GM12878 (cell line): ENCODE measurements around the gene RAB2B. TPM values are rescaled to one million over a fixed set of nuclear protein-coding genes. Genes with fewer than 3 reads are reported as not detected.

Source experiments
- ATAC-seq: fragments of 200-7000 bp; cut with Tn5 transposase; 3 replicates; pipeline ENCODE4 v1.9.1; 2020; ENCODE audit warnings: mild to moderate bottlenecking, moderate library complexity
- BruUV-seq: library from RNA; stranded (reverse); fragments of 400-500 nt; replicated peaks from 2 replicates; lab custom pipeline; 2021; lab: Mats Ljungman, UMichigan
- CTCF ChIA-PET: fragments of 300-600 bp; sonication (Branson Sonifier 250); formaldehyde crosslinking; extraction: SDS; loops from one replicate; lab custom pipeline; 2021; ENCODE audit warnings: inconsistent platforms; lab: Yijun Ruan, JAX
- POLR2A ChIA-PET: fragments of 350-600 bp; formaldehyde crosslinking; extraction: SDS; loops from one replicate; lab custom pipeline; 2021; ENCODE audit warnings: inconsistent platforms; lab: Charles Lee
- RAD21 ChIA-PET: fragments of 300-600 bp; sonication (Branson Sonifier 250); formaldehyde crosslinking; loops from one replicate; lab custom pipeline; 2023; ENCODE audit warnings: antibody characterized with exemption; ENCODE audit not compliant: unreplicated experiment; lab: Charles Lee
- SMC1A ChIA-PET: fragments of 300-600 bp; sonication (Branson Sonifier 250); formaldehyde crosslinking; loops from one replicate; lab custom pipeline; 2023; ENCODE audit not compliant: unreplicated experiment, uncharacterized antibody; lab: Charles Lee
- DNase-seq: peaks from one replicate; pipeline ENCODE4 v3.0.0-alpha.2; 2011; ENCODE audit warnings: low read depth, low spot score
- FAIRE-seq: peaks from 3 replicates; lab custom pipeline; 2011; peaks lifted over from hg19 to GRCh38; lab: Jason Lieb, UNC
- H2AFZ ChIP-seq: 2 replicates; pipeline ENCODE4 v1.6.0; 2011; ENCODE audit warnings: low read depth, low read length, control low read depth; ENCODE audit not compliant: control insufficient read depth
- H3K27ac ChIP-seq: 2 replicates; pipeline ENCODE4 v1.5.1; 2011; ENCODE audit warnings: control low read depth; ENCODE audit not compliant: control insufficient read depth, insufficient read depth
- H3K27me3 ChIP-seq, 2 experiments: replicated peaks in 1 of 2; 2 replicates each; pipeline versions ENCODE4 v1.6.0 to v1.6.1; 2011; ENCODE audit warnings: low read length in 1 of 2; ENCODE audit not compliant: control insufficient read depth in 2 of 2, insufficient read depth in 2 of 2
- H3K36me3 ChIP-seq, 2 experiments: 2 replicates each; pipeline ENCODE4 v1.5.1; 2011; ENCODE audit warnings: low read length in 1 of 2; ENCODE audit not compliant: control insufficient read depth in 2 of 2, insufficient read depth in 2 of 2
- H3K4me1 ChIP-seq: 2 replicates; pipeline ENCODE4 v1.6.1; 2011; ENCODE audit warnings: mild to moderate bottlenecking, low read length, moderate library complexity, mixed read lengths; ENCODE audit not compliant: control insufficient read depth, insufficient read depth
- H3K4me2 ChIP-seq: 2 replicates; pipeline ENCODE4 v1.6.0; 2011; ENCODE audit warnings: control low read depth; ENCODE audit not compliant: control insufficient read depth, insufficient read depth
- H3K4me3 ChIP-seq: fragments of 200-600 bp; sonication (generic); 2 replicates; pipeline ENCODE4 v1.5.1; 2016
- H3K79me2 ChIP-seq: 2 replicates; pipeline ENCODE4 v1.6.0; 2011; ENCODE audit warnings: low read length; ENCODE audit not compliant: control insufficient read depth, insufficient read depth
- H3K9ac ChIP-seq: 2 replicates; pipeline ENCODE4 v1.8.0; 2011; ENCODE audit warnings: low read length, control low read depth, mixed read lengths; ENCODE audit not compliant: control insufficient read depth, insufficient read depth
- H3K9me3 ChIP-seq: replicated peaks from 3 replicates; pipeline ENCODE4 v1.5.1; 2011; ENCODE audit warnings: mild to moderate bottlenecking, low read length; ENCODE audit not compliant: control insufficient read depth, insufficient read depth
- H4K20me1 ChIP-seq: 2 replicates; pipeline ENCODE4 v1.6.0; 2011; ENCODE audit not compliant: control insufficient read depth, insufficient read depth
- ATF7 ChIP-seq: fragments of 450-650 bp; IDR thresholded peaks from 2 replicates; pipeline ENCODE4 v1.6.1; 2016; ENCODE audit warnings: low read depth, mild to moderate bottlenecking
- FOXK2 ChIP-seq: fragments of 450-650 bp; IDR thresholded peaks from 2 replicates; pipeline ENCODE4 v1.6.1; 2017; ENCODE audit warnings: mild to moderate bottlenecking, moderate library complexity
- WGBS: methylation state at CpG from one replicate; pipeline ENCODE4 v1.1.6; 2016; ENCODE audit warnings: low lambda C conversion rate; ENCODE audit not compliant: insufficient replicate concordance, insufficient coverage; ENCODE audit errors: missing lambda C conversion rate; 5-methylcytosine and 5-hydroxymethylcytosine counted together
- in situ Hi-C: fragments of 300-500 bp; cut with MboI; formaldehyde crosslinking; loops from 9 replicates; pipeline ENCODE4 v1.14.3; 2018; ENCODE audit warnings: mixed read lengths
- intact Hi-C: fragments of 100-400 bp; cut with micrococcal nuclease; formaldehyde crosslinking; loops from one replicate; pipeline ENCODE4 v1.14.2; 2022; ENCODE audit not compliant: unreplicated experiment
- polyA plus RNA-seq, 11 experiments: library from polyadenylated mRNA; depleted of rRNA in 4 of 11; unstranded in 6 of 11; stranded (reverse) in 5 of 11; fragments of >200 nt; fragmentation: Nextera tagmentation in 4 of 11; fragmentation: Illumina TruSeq in 1 of 11; extraction: Ambion mirVana in 4 of 11; extraction: Trizol in 1 of 11; gene quantifications; 1 replicate in 1 of 11; 2 replicates in 10 of 11; pipeline versions ENCODE4 v1.2.1 to v1.2.3, GENCODE V29; 2011 to 2016; ENCODE audit warnings: inconsistent platforms in 2 of 11, missing spikeins in 2 of 11, low read depth in 1 of 11
- total RNA-seq, 4 experiments: library from RNA; depleted of rRNA in 3 of 4; stranded (reverse); fragments of >200 nt in 3 of 4; fragmentation: Illumina TruSeq in 1 of 4; extraction: Trizol in 1 of 4; gene quantifications; 2 replicates each; pipeline versions ENCODE4 v1.2.1 to v1.2.3, GENCODE V29; 2013 to 2021
- TF ChIP-seq, protein P1 (sequence below): fragments of 450-650 bp; IDR thresholded peaks from 2 replicates; pipeline ENCODE4 v1.6.1; 2017; ENCODE audit warnings: low read depth, mild to moderate bottlenecking, moderate library complexity
- TF ChIP-seq, protein P2 (sequence below): fragments of 450-650 bp; IDR thresholded peaks from 2 replicates; pipeline ENCODE4 v1.6.1; 2017; ENCODE audit warnings: antibody characterized with exemption, mild to moderate bottlenecking, moderate library complexity
- TF ChIP-seq, protein P3 (sequence below): IDR thresholded peaks from 2 replicates; pipeline ENCODE4 v1.6.1; 2012; ENCODE audit warnings: improper control_type of control experiment, low read depth, low read length; ENCODE audit not compliant: insufficient replicate concordance
- TF ChIP-seq, protein P4 (sequence below): fragments of 450-650 bp; IDR thresholded peaks from 2 replicates; pipeline ENCODE4 v1.6.1; 2018; ENCODE audit warnings: borderline replicate concordance, mild to moderate bottlenecking; ENCODE audit not compliant: partially characterized antibody

Gene RAB2B
- total and polyA plus RNA-seq, 10 of the 15 experiments (the other 5 are each of a cell fraction or from before 2014, with no cell fraction given) = 5.6 to 45.1 (median 12.5) TPM

DNA sequence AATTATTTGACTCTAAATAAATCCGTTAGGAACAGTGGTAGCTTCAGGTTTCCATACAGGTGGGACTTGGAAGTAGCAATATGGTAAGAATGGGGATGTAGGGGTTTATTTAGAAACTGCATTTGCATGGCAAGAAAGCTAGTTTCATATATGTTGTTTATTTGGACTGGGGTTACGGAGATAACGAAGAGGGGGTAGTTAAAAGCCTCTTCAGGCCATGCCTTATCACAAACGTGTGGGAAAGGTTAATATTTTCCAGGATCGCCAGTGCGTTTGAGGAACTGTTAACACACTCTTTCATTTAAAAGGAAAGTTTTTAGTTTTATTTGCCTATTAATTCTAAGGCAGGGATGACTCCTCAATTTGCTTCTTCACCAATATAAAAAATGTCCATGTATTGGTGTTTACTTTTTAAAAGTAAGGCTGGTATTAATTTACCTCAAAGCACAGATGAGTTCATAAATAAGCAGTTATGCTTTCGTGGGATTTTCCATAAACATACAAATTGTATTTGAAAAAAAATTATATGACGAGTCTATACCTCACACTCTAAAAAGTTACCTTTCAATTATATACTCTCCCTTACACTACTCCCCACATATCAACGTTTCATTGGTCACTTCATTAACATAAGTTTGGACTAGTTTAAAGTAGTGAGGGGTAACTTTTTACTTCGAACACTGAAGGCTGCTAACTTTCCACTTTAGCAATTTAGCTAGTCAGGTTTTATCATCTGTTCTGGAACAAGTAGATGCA is 814 bp downstream of the RAB2B start:
- SMC1A ChIA-PET = interaction anchor here (0.6 to 4.1 kb wide), 9 partner anchors 12 to 206 kb away, joined by 3 to 19 read pairs (median 3); partner anchors contain the start of gene SALL2
- H3K36me3 ChIP-seq = no peaks in the 10 kb centered on the region
- H2AFZ ChIP-seq = peak overlapping the region; percentile 76
- peak overlapping the region; percentile 34 for H3K27ac ChIP-seq
- POLR2A ChIA-PET = interaction anchor here (1.0 to 2.6 kb wide), 6 partner anchors 20 to 62 kb away, joined by 3 to 6 read pairs (median 5); partner anchors contain the start of genes CHD8 and SALL2
- BruUV-seq = TSS peak; percentile 71
- no peaks in the 10 kb centered on the region for H3K27me3 ChIP-seq
- in situ Hi-C loops = no loop called here
- H4K20me1 ChIP-seq = no peaks in the 10 kb centered on the region
- peak overlapping the region; percentile 99 for H3K4me3 ChIP-seq
- H3K9me3 ChIP-seq = no peaks in the 10 kb centered on the region
- DNase-seq (no peak), FAIRE-seq (peak; percentile 59), ATAC-seq (no peak; the same call in 2 of the 3 replicates)
- H3K4me2 ChIP-seq = peak overlapping the region; percentile 88
- CTCF ChIA-PET = interaction anchor here (0.6 to 4.0 kb wide), 12 partner anchors 10 to 1645 kb away, joined by 3 to 31 read pairs (median 4); partner anchors contain the start of genes CHD8 and METTL3
- 55% methylated on average over 10 of the region's 10 CpGs for WGBS
- H3K79me2 ChIP-seq = peaks cover 27% of the 10 kb centered on the region
- H3K9ac ChIP-seq = peak overlapping the region; percentile 65; the same call in 1 of the 2 replicates
- RAD21 ChIA-PET = interaction anchor here (0.5 to 1.7 kb wide), 6 partner anchors 20 to 1087 kb away, joined by 3 to 4 read pairs (median 4); partner anchors contain the start of gene CHD8
- intact Hi-C loops = loop anchor here (1.0 kb wide), 1 partner anchor 39 kb away; no protein-coding TSS in a partner anchor
- H3K4me1 ChIP-seq = peaks cover 5% of the 10 kb centered on the region
- TF ChIP-seq, protein P1, sequence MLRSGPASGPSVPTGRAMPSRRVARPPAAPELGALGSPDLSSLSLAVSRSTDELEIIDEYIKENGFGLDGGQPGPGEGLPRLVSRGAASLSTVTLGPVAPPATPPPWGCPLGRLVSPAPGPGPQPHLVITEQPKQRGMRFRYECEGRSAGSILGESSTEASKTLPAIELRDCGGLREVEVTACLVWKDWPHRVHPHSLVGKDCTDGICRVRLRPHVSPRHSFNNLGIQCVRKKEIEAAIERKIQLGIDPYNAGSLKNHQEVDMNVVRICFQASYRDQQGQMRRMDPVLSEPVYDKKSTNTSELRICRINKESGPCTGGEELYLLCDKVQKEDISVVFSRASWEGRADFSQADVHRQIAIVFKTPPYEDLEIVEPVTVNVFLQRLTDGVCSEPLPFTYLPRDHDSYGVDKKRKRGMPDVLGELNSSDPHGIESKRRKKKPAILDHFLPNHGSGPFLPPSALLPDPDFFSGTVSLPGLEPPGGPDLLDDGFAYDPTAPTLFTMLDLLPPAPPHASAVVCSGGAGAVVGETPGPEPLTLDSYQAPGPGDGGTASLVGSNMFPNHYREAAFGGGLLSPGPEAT = no peak
- TF ChIP-seq ATF7 (peak; percentile 46), FOXK2 (peak; percentile 78; the same call in 1 of the 2 replicates)
- TF ChIP-seq, protein P2, sequence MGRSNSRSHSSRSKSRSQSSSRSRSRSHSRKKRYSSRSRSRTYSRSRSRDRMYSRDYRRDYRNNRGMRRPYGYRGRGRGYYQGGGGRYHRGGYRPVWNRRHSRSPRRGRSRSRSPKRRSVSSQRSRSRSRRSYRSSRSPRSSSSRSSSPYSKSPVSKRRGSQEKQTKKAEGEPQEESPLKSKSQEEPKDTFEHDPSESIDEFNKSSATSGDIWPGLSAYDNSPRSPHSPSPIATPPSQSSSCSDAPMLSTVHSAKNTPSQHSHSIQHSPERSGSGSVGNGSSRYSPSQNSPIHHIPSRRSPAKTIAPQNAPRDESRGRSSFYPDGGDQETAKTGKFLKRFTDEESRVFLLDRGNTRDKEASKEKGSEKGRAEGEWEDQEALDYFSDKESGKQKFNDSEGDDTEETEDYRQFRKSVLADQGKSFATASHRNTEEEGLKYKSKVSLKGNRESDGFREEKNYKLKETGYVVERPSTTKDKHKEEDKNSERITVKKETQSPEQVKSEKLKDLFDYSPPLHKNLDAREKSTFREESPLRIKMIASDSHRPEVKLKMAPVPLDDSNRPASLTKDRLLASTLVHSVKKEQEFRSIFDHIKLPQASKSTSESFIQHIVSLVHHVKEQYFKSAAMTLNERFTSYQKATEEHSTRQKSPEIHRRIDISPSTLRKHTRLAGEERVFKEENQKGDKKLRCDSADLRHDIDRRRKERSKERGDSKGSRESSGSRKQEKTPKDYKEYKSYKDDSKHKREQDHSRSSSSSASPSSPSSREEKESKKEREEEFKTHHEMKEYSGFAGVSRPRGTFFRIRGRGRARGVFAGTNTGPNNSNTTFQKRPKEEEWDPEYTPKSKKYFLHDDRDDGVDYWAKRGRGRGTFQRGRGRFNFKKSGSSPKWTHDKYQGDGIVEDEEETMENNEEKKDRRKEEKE = peak; percentile 60; the same call in 1 of the 2 replicates
- TF ChIP-seq, protein P3, sequence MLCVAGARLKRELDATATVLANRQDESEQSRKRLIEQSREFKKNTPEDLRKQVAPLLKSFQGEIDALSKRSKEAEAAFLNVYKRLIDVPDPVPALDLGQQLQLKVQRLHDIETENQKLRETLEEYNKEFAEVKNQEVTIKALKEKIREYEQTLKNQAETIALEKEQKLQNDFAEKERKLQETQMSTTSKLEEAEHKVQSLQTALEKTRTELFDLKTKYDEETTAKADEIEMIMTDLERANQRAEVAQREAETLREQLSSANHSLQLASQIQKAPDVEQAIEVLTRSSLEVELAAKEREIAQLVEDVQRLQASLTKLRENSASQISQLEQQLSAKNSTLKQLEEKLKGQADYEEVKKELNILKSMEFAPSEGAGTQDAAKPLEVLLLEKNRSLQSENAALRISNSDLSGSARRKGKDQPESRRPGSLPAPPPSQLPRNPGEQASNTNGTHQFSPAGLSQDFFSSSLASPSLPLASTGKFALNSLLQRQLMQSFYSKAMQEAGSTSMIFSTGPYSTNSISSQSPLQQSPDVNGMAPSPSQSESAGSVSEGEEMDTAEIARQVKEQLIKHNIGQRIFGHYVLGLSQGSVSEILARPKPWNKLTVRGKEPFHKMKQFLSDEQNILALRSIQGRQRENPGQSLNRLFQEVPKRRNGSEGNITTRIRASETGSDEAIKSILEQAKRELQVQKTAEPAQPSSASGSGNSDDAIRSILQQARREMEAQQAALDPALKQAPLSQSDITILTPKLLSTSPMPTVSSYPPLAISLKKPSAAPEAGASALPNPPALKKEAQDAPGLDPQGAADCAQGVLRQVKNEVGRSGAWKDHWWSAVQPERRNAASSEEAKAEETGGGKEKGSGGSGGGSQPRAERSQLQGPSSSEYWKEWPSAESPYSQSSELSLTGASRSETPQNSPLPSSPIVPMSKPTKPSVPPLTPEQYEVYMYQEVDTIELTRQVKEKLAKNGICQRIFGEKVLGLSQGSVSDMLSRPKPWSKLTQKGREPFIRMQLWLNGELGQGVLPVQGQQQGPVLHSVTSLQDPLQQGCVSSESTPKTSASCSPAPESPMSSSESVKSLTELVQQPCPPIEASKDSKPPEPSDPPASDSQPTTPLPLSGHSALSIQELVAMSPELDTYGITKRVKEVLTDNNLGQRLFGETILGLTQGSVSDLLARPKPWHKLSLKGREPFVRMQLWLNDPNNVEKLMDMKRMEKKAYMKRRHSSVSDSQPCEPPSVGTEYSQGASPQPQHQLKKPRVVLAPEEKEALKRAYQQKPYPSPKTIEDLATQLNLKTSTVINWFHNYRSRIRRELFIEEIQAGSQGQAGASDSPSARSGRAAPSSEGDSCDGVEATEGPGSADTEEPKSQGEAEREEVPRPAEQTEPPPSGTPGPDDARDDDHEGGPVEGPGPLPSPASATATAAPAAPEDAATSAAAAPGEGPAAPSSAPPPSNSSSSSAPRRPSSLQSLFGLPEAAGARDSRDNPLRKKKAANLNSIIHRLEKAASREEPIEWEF = no peak
- TF ChIP-seq, protein P4, sequence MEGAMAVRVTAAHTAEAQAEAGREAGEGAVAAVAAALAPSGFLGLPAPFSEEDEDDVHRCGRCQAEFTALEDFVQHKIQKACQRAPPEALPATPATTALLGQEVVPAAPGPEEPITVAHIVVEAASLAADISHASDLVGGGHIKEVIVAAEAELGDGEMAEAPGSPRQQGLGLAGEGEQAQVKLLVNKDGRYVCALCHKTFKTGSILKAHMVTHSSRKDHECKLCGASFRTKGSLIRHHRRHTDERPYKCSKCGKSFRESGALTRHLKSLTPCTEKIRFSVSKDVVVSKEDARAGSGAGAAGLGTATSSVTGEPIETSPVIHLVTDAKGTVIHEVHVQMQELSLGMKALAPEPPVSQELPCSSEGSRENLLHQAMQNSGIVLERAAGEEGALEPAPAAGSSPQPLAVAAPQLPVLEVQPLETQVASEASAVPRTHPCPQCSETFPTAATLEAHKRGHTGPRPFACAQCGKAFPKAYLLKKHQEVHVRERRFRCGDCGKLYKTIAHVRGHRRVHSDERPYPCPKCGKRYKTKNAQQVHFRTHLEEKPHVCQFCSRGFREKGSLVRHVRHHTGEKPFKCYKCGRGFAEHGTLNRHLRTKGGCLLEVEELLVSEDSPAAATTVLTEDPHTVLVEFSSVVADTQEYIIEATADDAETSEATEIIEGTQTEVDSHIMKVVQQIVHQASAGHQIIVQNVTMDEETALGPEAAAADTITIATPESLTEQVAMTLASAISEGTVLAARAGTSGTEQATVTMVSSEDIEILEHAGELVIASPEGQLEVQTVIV = no peak
